Testis (tissue), 2 donors: ENCODE data around the gene SERTAD3.

Source experiments
- POLR2A ChIP-seq: fragments of 450-650 bp; IDR thresholded peaks from one replicate; pipeline ENCODE4 v1.6.1; 2017; ENCODE audit warnings: antibody characterized with exemption, mild to moderate bottlenecking, moderate library complexity
- TF ChIP-seq, protein P1 (sequence below), 3 experiments: fragments of 450-650 bp in 2 of 3; fragments of 200-600 bp in 1 of 3; sonication (generic) in 1 of 3; IDR thresholded peaks; one replicate each; pipeline ENCODE4 v1.5.1; 2016 to 2019; ENCODE audit warnings: antibody characterized with exemption in 3 of 3, mild to moderate bottlenecking in 2 of 3, moderate library complexity in 1 of 3

- TF ChIP-seq POLR2A, result no peak
- TF ChIP-seq, protein P1, sequence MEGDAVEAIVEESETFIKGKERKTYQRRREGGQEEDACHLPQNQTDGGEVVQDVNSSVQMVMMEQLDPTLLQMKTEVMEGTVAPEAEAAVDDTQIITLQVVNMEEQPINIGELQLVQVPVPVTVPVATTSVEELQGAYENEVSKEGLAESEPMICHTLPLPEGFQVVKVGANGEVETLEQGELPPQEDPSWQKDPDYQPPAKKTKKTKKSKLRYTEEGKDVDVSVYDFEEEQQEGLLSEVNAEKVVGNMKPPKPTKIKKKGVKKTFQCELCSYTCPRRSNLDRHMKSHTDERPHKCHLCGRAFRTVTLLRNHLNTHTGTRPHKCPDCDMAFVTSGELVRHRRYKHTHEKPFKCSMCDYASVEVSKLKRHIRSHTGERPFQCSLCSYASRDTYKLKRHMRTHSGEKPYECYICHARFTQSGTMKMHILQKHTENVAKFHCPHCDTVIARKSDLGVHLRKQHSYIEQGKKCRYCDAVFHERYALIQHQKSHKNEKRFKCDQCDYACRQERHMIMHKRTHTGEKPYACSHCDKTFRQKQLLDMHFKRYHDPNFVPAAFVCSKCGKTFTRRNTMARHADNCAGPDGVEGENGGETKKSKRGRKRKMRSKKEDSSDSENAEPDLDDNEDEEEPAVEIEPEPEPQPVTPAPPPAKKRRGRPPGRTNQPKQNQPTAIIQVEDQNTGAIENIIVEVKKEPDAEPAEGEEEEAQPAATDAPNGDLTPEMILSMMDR (IDR thresholded peaks at IDR 0.05), result no peak
These were observed 29.3 kb downstream of the SERTAD3 start for GRCh38 chr19:40414542-40415535.
